DMS79 treated with DMSO at 0.1 percent for 48 hours (cell line): ENCODE results near the gene CCNA1.

Experiments
- DNase-seq: peaks from one replicate; lab custom pipeline; 2025; lab: John Stamatoyannopoulos, UW

Gene CCNA1

DNA sequence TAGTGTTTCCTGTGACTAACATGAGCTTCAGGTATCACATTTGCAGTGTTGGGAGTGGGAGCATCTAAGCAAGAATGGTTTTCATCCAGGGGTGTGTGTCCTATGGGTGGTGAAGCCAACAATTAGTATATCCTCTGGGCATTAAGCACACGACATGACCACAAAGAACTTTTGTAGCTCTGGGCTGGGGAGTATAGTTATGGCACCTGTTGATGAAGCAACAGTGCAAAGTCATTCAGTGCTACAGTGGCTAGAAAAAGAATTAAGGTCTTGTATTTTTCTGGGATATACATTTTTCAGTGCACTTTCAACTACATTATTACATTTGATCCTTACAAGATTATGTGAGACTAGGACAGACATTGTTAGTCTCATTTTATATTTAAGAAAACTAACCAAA is 21.8 kb downstream of the CCNA1 start:
- DNase-seq, result no peak

DNA sequence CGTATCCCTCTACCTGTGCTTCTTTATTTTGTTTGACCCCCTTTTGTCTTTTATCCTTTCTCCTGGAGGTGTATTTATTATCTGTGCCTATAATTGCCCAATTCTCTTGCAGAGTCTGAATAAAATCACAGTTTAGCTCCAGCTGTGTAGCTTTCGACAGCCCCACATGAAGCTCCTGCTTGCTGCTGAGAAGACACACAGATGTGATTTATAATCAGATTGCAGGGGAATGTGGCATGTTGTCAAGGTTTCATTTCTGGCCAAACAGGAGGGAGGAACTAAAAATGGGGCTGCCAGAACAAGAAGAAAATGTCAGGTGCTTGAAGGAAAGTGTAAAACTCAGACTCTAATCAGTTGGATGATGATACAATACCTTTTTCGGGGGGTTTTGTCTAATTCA is 22.7 kb downstream of the CCNA1 start:
- DNase-seq, result no peak

DNA sequence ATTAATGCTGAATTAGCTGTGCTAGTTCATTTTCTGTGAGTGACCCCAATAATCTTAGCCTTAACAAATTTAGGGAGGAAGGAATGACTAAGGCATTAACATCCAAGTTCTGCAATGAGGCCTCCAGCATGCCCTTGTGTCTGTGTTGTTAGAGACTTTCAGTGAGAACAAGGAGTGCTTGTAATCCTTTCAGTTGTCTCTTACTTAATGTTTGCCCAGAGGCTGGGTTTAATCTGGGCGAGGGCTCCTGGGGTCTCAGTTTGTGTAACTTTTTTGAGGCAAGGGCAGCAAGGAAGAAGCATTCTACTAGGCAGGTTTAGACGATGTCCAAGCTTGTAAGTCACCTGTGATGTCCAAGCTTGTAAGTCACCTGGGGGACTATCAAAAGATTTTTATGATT is 24.3 kb downstream of the CCNA1 start:
- DNase-seq, result no peak

DNA sequence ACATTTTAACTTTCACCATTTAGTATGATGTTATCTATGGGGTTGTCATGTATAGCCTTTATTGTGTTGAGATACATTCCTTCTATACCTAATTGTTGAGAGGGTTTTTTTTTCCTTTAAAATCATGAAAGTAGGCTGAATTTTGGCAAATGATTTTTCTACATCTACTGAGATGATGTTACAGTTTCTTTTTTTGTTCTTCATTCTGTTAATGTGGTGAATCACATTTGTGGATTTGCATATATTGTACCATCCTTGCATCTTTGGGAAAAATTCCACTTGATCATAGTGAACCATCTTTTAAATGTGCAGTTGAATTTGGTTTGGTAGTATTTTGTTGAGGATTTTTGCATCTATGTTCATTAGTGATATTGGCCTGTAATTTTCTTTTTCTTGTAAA is 29.2 kb downstream of the CCNA1 start:
- DNase-seq, result no peak

DNA sequence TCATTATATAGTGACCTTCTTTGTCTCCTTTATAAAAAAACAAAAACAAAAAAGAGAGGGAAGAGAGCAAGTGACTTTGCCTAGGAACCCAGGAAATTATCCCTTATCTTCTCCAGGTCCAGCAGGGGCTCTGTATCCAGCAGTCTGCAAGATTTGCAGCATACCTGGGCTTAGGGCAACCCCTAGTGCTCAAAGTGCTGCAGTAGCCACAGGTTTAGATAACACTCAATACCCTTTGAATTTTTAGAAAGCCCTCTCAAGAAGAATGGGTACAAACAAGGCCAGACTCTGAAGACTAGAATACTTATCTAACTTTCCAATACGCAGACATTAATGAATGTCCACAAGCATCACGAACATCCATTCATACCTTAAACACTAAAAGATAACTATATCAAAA is 43.2 kb downstream of the CCNA1 start:
- no peak for DNase-seq

DNA sequence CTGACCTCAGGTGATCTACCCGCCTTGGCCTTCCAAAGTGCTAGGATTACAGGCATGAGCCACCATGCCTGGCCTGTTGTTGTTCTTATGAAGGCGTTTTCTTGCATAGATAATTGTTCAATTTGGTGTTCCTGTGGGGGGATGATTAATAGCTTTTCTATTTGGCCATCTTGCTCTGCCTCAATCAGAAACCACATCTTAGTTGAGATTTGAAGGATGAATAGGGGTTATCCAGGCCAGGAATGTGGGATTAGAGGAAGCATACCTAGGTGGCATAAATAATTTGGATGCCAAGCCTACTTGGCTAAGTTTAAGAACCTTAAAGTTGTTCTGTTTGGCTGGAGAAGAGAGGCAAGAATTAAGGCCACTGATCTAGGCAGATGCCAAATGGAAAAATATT is 44.4 kb downstream of the CCNA1 start:
- no peak for DNase-seq

DNA sequence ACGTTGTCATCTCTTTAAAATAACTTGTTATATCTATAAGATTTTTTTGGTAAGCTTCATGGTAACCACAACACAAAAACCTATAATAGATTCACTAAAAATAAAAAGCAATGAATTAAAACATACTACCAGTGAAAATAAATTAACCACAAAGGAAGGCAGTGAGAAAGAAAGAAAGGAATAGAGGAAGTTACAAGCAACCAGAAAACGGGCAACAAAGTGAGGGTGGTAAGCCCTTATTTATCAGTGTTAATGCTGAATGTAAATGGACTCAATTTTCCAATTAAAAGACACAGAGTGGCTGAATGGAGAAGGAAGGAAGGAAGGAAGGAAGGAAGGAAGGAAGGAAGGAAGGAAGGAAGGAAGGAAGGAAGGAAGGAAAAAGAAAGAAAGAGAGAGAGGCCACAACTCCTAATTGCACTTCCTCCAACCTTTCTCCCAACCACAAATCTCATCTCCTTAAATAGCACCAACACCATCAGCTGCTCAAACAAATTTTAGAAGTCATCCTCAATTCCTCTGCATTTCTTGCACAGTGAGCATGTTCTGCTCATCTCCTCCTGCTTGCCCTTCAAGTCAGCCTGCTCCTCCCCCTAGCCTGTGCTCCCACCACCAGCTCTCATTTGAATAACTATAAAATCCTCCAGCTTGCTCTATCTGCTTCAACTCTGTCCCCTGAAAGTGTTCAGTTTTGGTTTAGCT is 48.6 kb downstream of the CCNA1 start:
- DNase-seq, result no peak

DNA sequence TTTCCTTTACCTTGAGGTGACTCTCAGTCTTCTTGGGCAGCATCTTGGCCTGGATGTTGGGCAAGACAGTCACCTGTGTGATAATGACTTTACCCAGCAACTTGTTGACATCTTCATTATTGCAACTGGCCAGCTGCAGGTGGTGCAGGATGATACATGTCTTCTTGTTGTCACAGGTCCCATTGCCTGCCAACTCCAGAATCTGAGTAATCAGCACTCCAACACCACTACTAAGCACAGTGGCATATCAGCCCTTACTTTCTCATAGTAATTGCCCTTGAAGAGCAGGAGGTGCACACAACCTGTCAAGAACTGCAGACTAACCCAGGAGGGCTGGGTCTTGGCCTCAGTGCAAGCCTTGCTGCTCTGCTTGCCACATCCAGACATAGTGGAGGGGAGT is 57.8 kb downstream of the CCNA1 start:
- no peak for DNase-seq
